Stimulated activated CD4-positive, alpha-beta T cell treated with anti-CD3 and anti-CD28 coated beads, Interleukin-1b, Interleukin-23, amount 100 ng/mL, for 24 hours (primary cell): ENCODE results near the gene PBX1.

Experiments used
- DNase-seq, 4 experiments: peaks; one replicate each; pipeline ENCODE4 v3.0.0-alpha.2; 2020; ENCODE audit warnings: low read depth in 4 of 4, low spot score in 1 of 4

The PBX1 gene

GRCh38 chr1:164753521-164754077 lies 194.6 kb downstream of the PBX1 start:
- no peak for DNase-seq

DNA sequence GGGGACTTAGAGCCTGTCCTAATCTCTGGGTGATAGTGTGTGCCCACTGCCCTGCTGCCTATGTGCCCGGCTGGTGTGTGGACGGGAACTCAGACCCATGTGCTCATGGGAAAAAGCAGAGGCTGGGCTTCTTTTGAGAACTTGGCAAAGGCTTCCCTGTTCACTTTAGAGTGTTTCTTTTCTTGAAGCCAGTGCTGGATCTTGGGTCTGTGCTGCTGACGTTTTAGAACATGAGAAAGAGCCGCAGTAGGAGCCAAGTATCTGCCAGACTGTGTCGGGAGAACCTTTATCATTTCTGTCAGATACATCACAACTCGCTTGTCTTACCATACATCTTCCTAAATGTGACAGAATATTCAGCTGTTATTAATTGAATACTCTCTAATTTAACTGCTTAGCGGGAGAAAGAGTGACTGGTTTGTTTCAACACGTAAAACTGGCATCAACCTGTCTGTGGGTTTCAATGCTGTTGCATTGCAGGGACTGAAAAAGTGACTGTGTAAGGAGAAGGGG lies 195.2 kb downstream of the PBX1 start:
- no peak for DNase-seq

GRCh38 chr1:164755690-164756089 lies 196.7 kb downstream of the PBX1 start:
- no peak for DNase-seq

DNA sequence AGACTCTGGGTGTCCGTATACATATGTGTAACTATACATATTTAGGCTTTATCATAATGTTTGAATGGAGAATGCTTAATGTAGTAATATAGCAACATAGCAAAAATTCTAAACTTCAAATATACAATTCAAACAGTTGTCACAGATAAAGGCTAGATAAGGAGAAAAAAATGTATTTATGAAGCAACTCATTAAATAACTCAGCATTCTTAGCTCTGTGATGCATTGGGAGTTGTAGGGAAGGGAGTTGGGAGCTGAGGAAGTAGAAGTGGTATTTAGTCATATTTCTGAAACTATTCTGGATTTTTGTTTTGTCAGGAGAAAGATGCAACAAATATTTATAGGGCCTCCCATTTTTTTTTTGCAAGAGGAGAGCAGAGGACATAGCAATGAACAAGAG lies 197.8 kb downstream of the PBX1 start:
- no peak for DNase-seq

- DNase-seq = no peak
These were observed 198.6 kb downstream of the PBX1 start for GRCh38 chr1:164757625-164758024.

- no peak for DNase-seq
These were observed 200.3 kb downstream of the PBX1 start for GRCh38 chr1:164759144-164759920.

GRCh38 chr1:164759979-164760469 lies 201.0 kb downstream of the PBX1 start:
- no peak for DNase-seq

DNA sequence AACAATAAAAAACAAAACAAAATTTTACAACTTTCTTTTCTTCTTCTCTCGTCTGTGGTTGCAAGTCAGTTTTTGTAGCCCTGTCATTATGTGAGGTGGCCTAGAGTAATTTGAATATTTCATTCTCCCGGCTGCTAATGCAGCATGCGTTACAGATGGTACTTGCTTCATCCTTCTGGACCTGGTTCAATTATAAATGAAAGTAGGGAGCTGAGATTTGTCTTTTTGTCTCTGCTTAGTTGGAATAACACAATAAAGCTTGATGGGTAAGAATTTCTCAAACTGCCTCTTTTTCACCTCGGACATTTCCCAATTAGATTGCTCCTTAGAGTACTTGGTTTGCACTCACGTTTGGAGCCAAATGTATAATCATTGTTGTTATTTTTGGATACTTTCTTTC lies 201.6 kb downstream of the PBX1 start:
- DNase-seq = no peak

GRCh38 chr1:164761009-164761408 lies 202.0 kb downstream of the PBX1 start:
- no peak for DNase-seq

GRCh38 chr1:164763098-164763497 lies 204.1 kb downstream of the PBX1 start:
- no peak for DNase-seq

GRCh38 chr1:164764333-164764732 lies 205.3 kb downstream of the PBX1 start:
- no peak for DNase-seq

GRCh38 chr1:164765557-164765956 lies 206.6 kb downstream of the PBX1 start:
- DNase-seq = no peak

DNA sequence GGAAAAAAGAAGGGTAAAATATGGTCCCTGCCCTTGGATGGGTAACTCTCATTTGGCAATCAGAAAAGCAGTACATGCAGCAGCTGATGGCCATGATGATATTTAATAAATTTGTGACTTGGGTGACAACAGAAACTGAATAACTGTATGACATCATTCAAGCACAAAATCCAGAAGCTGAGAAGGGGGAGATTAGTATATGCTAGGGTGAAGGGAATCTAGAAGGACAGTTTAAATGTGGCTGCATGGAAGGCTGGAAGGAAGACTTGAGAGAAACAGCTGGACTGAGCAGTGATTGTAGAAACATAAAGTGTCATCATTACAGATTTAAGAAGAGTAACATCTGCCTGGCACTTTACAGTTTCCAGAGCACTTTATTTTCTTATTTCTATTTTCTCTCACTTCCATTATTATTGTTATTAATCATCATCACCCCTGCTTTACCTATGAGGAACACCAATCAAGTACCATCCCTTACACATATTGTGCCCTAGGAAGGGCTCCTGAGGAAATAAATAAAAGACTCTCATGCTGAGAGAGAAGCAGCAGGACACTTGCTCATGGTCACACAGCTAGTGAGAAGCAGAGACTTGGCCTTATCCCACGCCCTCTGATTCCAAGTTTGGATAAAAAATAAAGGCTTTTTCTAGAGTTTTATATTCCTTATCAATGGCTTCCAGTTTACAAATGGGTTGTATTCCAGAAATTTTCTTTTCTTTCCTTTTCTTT lies 207.2 kb downstream of the PBX1 start:
- no peak for DNase-seq

DNA sequence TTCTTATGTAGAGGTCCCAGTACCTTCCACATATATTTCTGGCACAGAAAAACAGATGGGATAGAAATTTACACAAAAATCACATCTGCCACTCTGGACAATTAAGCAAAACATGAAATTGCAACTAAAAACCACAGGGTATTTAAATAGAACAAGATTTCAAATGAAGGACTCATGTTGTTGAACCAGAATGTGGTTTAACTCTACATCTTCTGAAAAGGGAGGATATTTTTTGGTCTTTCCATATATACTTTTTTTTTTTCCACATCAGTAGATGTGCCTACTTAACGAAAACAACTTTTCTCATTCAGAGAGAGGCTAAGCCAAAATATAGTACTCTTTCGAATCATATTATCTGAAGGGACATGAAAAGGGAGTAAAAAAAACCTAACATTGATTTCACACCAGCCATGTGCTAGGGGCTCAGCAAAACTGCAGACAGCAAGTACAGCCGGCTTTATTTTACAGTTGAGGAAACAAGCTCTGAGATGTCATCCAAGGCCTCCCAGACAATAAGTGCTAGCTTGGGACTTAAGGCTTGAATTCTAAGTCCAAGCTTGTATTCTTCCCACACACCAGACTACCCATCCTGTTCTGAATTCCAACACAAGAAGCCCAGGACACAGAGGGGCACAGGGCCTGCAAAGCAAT lies 208.9 kb downstream of the PBX1 start:
- DNase-seq = no peak

- no peak for DNase-seq
These were observed 209.6 kb downstream of the PBX1 start for GRCh38 chr1:164768619-164769018.

DNA sequence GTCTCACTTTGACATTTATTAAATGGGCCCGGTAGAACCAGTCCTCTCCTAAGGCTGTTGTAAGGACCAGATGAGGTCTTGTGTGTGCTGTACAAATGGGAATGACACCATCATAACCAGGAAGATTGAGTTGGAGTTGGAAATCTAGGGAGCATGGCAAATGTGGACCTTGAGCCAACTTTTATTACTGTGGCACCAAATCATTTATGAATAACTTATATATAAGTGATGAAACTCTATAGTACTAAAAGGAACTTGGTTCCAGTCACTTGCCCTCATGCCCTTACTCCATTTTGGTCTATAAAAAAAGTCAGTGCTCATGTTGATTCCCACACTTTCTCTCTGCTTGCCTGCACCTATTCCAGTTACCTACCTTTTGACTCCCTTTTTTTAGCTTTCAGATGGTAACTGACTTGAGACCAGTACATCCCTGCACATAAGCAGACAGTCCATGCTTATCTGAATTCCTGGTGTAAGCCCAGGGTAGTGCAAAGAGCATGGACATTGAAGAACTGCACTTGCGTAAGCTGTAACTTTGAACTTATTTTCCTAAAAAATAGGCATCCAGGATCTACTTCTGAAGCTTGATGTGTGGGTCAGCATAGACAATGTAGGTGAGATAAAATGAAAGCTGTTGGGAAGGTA lies 210.6 kb downstream of the PBX1 start:
- DNase-seq = no peak

DNA sequence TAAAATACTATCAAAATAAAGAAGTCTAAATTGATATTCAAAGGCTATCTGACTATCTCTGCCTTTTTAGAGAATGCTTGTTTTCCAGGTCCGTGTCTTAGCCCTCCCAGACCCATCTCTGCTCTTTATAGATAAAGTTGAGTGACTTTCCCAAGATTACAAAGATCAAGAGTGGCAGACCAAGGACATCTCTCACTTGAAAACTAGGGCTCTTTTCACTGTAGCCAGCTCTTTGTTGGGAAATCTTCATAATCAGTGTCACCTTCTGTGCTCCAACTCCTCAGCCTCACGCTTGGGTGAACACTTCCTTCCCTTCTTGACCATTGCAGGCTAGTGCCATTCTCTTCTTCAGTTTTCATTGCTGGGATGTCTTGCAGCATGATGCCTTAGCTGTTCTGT lies 211.1 kb downstream of the PBX1 start:
- DNase-seq = no peak

GRCh38 chr1:164771041-164771618 lies 212.1 kb downstream of the PBX1 start:
- no peak for DNase-seq

DNA sequence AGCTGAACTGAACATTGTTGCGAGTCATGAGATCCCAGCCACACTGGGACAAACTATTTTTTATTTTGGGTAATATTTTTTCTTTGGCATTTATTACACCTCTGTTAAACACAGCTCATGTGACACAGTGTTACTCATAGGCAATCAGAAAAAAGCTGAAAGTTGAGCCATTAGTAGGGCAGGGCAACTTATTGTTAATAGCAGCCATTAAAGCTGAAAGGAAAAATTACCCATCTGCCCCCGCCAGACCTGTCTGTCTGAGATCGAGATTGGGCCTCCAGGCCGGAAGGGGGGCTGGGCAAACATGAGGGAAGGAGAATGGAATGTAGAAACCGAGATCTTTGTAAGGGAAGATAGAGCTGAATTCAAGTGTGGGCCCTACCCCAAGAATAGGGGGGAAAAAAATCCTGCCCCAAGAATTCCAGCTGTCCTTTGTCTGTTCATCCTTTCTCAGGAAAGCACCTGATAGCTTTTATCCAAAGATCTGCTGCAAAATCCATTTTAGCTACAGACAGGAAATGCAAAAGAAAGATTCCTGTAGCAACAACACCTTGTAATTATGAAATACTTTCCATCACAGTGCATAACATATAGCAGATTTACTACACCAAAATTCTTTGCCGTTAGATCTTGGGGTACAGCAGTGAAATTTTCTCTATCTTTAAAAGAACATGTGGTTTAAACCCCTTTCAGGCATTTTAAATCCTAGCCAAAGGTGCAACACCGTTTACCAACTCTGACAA lies 212.8 kb downstream of the PBX1 start:
- no peak for DNase-seq

DNA sequence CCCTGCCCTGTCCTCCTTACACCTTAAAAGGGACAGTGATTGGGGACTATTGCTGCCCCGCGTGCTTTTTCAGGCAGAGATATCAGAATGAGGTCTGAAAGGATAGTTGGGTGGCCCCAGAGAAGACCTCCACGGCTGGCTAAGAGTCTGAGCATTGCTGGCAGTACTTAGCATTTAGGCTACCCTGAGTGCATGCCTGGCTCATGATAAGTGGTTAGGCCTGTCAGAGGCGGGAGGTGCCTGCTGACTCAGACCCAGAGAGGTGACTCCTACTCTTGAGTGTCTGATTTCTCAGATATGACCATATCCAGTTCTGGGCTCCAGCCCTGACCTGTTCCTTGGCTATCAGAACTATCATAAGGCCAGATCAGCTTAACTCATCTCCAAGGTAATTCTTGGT lies 213.7 kb downstream of the PBX1 start:
- no peak for DNase-seq
